ENCODE data around the gene NEGR1. TPM values are rescaled to one million over a fixed set of nuclear protein-coding genes. Genes with fewer than 3 reads are reported as not detected.

The NEGR1 gene
- total RNA-seq, 1 donor from 2014 or later: 8.6 TPM

DNA sequence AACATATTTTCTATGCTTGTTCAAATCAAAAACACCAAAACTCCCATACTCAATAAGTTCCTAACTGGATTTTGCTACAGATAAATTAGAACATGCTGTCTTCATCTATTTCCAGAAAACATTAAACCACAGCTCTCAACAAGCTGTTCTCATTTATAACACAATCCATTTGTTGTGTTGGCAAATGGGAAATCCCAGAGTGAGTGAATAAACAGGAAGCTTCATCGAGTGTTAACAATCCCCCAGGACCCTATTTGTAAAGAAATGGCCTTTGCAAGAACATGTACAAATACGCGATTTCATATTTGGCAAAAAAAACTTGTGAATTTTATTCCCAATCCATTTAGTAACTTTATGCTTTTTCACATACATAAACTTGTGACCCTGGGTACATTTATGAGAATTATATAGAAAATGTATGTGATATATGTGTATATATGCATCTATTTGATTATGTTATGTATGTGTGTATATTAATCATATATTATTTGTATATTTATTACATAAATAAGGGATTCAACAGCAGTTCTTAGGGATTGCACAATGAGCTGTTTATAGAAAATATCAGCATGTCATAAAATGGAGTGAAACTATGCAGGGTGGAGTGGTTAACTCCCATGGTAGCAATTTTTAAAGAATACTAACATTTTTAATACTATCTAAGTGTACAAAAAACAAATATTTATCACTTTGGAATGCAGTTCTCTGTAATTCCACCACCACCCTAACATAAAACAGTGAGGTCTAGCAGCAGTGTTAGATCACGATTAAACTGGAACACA is 160.0 kb downstream of the NEGR1 start:
- Histone ChIP-seq H3K79me2 (ENCODE audit: insufficient read depth, low read length) (no peaks in the 10 kb centered on the region), H3K27ac (ENCODE audit: low read depth, low read length) (no peak overlapping the region), H2AFZ (ENCODE audit: low read depth, low read length) (no peak overlapping the region), H3K4me1 (ENCODE audit: insufficient read depth, low read length) (no peaks in the 10 kb centered on the region), H4K20me1 (ENCODE audit: insufficient read depth, low read length) (no peaks in the 10 kb centered on the region), H3K36me3 (ENCODE audit: insufficient read depth, low read length) (no peaks in the 10 kb centered on the region), H3K27me3 (ENCODE audit: insufficient read depth, low read length) (no peaks in the 10 kb centered on the region), H3K4me2 (ENCODE audit: low read length) (no peak overlapping the region), H3K9ac (ENCODE audit: low read length) (no peak overlapping the region), H3K9me3 (ENCODE audit: insufficient read depth, low read depth, low read length) (no peaks in the 10 kb centered on the region), H3K4me3 (ENCODE audit: insufficient read depth, low read depth, low read length) (no peak overlapping the region)
- no peaks in the 10 kb centered on the region for H3K36me3 Mint-ChIP-seq (ENCODE audit: low read depth, unreplicated experiment)
- H3K9me3 Mint-ChIP-seq (ENCODE audit: unreplicated experiment): no peaks in the 10 kb centered on the region
- FAIRE-seq (no peak), DNase-seq (ENCODE audit: low read depth) (no peak)
- TF ChIP-seq CTCF (IDR thresholded peaks at IDR 0.05; ENCODE audit: insufficient read depth, low read depth, low read length) (no peak), EZH2 (IDR thresholded peaks at IDR 0.05; ENCODE audit: insufficient read depth, low read length) (no peak)
- H3K4me3 Mint-ChIP-seq (ENCODE audit: unreplicated experiment): no peak overlapping the region
- H3K27me3 Mint-ChIP-seq (ENCODE audit: low read depth, unreplicated experiment): no peaks in the 10 kb centered on the region
- no peak overlapping the region for H3K27ac Mint-ChIP-seq (ENCODE audit: unreplicated experiment)
- no peaks in the 10 kb centered on the region for H3K4me1 Mint-ChIP-seq (ENCODE audit: low read depth, unreplicated experiment)

- H3K36me3 Mint-ChIP-seq (ENCODE audit: low read depth, unreplicated experiment): no peaks in the 10 kb centered on the region
- no peaks in the 10 kb centered on the region for H3K79me2 ChIP-seq (ENCODE audit: insufficient read depth, low read length)
- H3K4me1 Mint-ChIP-seq (ENCODE audit: low read depth, unreplicated experiment): peaks cover 6% of the 10 kb centered on the region
- H3K27ac ChIP-seq (ENCODE audit: low read depth, low read length): no peak overlapping the region
- H3K4me3 ChIP-seq (ENCODE audit: insufficient read depth, low read depth, low read length): no peak overlapping the region
- no peaks in the 10 kb centered on the region for H3K9me3 ChIP-seq (ENCODE audit: insufficient read depth, low read depth, low read length)
- DNase-seq (ENCODE audit: low read depth) (no peak), FAIRE-seq (no peak)
- H3K27ac Mint-ChIP-seq (ENCODE audit: unreplicated experiment): no peak overlapping the region
- H3K4me3 Mint-ChIP-seq (ENCODE audit: unreplicated experiment): no peak overlapping the region
- H3K36me3 ChIP-seq (ENCODE audit: insufficient read depth, low read length): no peaks in the 10 kb centered on the region
- H4K20me1 ChIP-seq (ENCODE audit: insufficient read depth, low read length): no peaks in the 10 kb centered on the region
- no peaks in the 10 kb centered on the region for H3K27me3 ChIP-seq (ENCODE audit: insufficient read depth, low read length)
- H2AFZ ChIP-seq (ENCODE audit: low read depth, low read length): no peak overlapping the region
- H3K9ac ChIP-seq (ENCODE audit: low read length): no peak overlapping the region
- H3K4me2 ChIP-seq (ENCODE audit: low read length): no peak overlapping the region
- H3K4me1 ChIP-seq (ENCODE audit: insufficient read depth, low read length): no peaks in the 10 kb centered on the region
- TF ChIP-seq EZH2 (IDR thresholded peaks at IDR 0.05; ENCODE audit: insufficient read depth, low read length) (no peak), CTCF (IDR thresholded peaks at IDR 0.05; ENCODE audit: insufficient read depth, low read depth, low read length) (no peak)
- H3K27me3 Mint-ChIP-seq (ENCODE audit: low read depth, unreplicated experiment): no peaks in the 10 kb centered on the region
- no peaks in the 10 kb centered on the region for H3K9me3 Mint-ChIP-seq (ENCODE audit: unreplicated experiment)
These were observed 162.8 kb downstream of the NEGR1 start for GRCh38 chr1:72119491-72119890.

DNA sequence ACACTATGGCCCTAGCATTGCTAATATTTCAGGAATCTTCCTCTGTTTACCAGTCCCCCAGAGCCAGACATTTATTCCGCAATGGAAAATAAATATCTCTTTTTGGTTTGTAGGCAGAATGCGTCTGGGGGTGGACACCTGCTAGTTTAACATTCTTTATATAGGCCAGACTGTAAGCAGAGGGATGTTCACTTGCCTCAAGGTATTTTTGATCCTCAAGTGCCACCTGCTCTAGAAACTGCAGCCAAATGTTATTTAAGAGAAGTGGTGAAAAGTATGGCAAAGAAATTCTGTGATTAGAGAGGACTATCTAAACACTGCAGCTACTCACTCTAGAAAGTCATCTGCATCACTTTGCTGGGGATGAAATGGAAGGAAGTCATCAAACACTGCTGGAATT is 164.7 kb downstream of the NEGR1 start:
- Mint-ChIP-seq H3K27ac (ENCODE audit: unreplicated experiment) (no peak overlapping the region), H3K36me3 (ENCODE audit: low read depth, unreplicated experiment) (no peaks in the 10 kb centered on the region), H3K4me1 (ENCODE audit: low read depth, unreplicated experiment) (peaks cover 6% of the 10 kb centered on the region), H3K9me3 (ENCODE audit: unreplicated experiment) (no peaks in the 10 kb centered on the region), H3K27me3 (ENCODE audit: low read depth, unreplicated experiment) (no peaks in the 10 kb centered on the region), H3K4me3 (ENCODE audit: unreplicated experiment) (no peak overlapping the region)
- H3K79me2 ChIP-seq (ENCODE audit: insufficient read depth, low read length): no peaks in the 10 kb centered on the region
- H3K4me1 ChIP-seq (ENCODE audit: insufficient read depth, low read length): no peaks in the 10 kb centered on the region
- no peak overlapping the region for H3K4me3 ChIP-seq (ENCODE audit: insufficient read depth, low read depth, low read length)
- H3K27me3 ChIP-seq (ENCODE audit: insufficient read depth, low read length): no peaks in the 10 kb centered on the region
- no peak for FAIRE-seq
- H3K36me3 ChIP-seq (ENCODE audit: insufficient read depth, low read length): no peaks in the 10 kb centered on the region
- no peak for TF ChIP-seq EZH2 (IDR thresholded peaks at IDR 0.05; ENCODE audit: insufficient read depth, low read length)
- TF ChIP-seq CTCF (IDR thresholded peaks at IDR 0.05; ENCODE audit: insufficient read depth, low read depth, low read length): no peak
- H3K4me2 ChIP-seq (ENCODE audit: low read length): no peak overlapping the region
- no peak overlapping the region for H2AFZ ChIP-seq (ENCODE audit: low read depth, low read length)
- H3K9me3 ChIP-seq (ENCODE audit: insufficient read depth, low read depth, low read length): no peaks in the 10 kb centered on the region
- no peak overlapping the region for H3K27ac ChIP-seq (ENCODE audit: low read depth, low read length)
- H4K20me1 ChIP-seq (ENCODE audit: insufficient read depth, low read length): no peaks in the 10 kb centered on the region
- no peak for DNase-seq (ENCODE audit: low read depth)
- H3K9ac ChIP-seq (ENCODE audit: low read length): no peak overlapping the region
